ENCODE results near the gene TRIM23.
A peak's percentile ranks its signal among the peaks of the same experiment; 100 is the strongest.
"Not testable (repeated sequence)": the region's sequence is repeated elsewhere in the genome, so short reads cannot be mapped to it uniquely, and the experiment has no call there.

Gene TRIM23

DNA sequence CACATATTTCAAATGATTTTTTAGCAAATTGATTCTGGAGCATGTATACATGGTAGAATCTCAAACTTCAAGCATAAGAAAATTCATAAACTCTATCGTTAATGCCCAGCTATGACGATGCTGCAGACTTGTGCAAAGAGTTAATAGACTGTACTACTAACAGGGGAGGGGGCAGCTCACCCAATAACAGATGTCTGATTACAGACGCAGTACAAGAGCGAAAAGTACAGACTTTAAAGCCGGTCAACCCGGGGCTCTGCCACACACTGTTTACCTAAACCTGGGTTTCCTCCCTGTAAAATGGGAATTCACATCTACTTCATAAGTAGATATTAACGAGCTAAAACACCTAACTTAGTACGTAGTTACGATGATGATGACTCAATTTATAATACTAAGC lies 651 bp downstream of the TRIM23 start:
- no peak for ATAC-seq (replicated peaks; ENCODE audit: extremely low read depth, poor library complexity, severe bottlenecking)
- no peak for DNase-seq (ENCODE audit: low spot score in 2 of 2)
- Mint-ChIP-seq H3K27ac (ENCODE audit: low read depth) (peak overlapping the region; percentile 99), H3K36me3 (ENCODE audit: insufficient read depth) (peaks cover 33% of the 10 kb centered on the region), H3K9me3 (no peaks in the 10 kb centered on the region), H3K4me3 (peak overlapping the region; percentile 98), H3K4me1 (peaks cover 30% of the 10 kb centered on the region), H3K27me3 (no peaks in the 10 kb centered on the region)

DNA sequence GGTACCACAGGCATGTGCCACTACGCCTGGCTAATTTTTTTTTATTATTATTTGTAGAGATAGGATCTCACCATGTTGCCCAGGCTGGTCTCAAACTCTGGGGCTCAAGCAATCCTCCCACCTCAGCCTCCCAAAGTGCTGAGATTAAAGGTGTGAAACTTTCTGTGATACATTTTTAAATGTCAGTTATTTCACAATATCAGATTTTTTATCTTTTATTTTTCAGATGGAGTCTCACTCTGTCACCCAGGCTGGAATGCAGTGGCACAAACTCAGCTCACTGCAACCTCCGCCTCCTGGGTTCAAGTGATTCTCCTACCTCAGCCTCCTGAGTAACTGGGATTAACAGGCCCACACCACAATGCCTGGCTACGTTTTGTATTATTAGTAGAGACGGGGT lies 2.2 kb downstream of the TRIM23 start:
- peak overlapping the region; percentile 98 for H3K4me3 Mint-ChIP-seq
- not testable (repeated sequence) for ATAC-seq (replicated peaks; ENCODE audit: extremely low read depth, poor library complexity, severe bottlenecking); H3K9me3 Mint-ChIP-seq; H3K27me3 Mint-ChIP-seq; H3K27ac Mint-ChIP-seq (ENCODE audit: low read depth); DNase-seq (ENCODE audit: low spot score in 2 of 2)
- peaks cover 35% of the 10 kb centered on the region for H3K4me1 Mint-ChIP-seq
- H3K36me3 Mint-ChIP-seq (ENCODE audit: insufficient read depth) = peaks cover 27% of the 10 kb centered on the region

DNA sequence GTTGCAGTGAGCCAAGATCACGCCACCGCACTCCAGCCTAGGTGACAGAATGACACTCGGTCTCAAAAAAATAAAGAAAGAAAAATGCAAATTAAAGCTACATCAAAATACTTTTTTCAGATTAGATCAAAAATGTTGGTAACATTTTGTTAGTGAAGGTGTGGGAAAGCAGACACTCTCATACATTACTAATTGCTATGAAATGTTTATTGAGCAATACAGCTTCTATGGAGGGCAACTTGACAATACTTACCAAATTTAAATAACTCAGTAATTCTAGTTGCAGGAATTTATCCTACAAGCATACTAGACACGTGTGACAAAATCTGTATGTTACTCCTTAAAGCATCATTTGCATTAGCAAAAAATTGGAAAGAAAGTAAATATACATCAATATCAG lies 4.1 kb downstream of the TRIM23 start:
- no peak for DNase-seq (ENCODE audit: low spot score in 2 of 2)
- H3K27ac Mint-ChIP-seq (ENCODE audit: low read depth) = no peak overlapping the region
- H3K27me3 Mint-ChIP-seq = no peaks in the 10 kb centered on the region
- peaks cover 36% of the 10 kb centered on the region for H3K4me1 Mint-ChIP-seq
- peaks cover 26% of the 10 kb centered on the region for H3K36me3 Mint-ChIP-seq (ENCODE audit: insufficient read depth)
- no peak for ATAC-seq (replicated peaks; ENCODE audit: extremely low read depth, poor library complexity, severe bottlenecking)
- no peaks in the 10 kb centered on the region for H3K9me3 Mint-ChIP-seq
- H3K4me3 Mint-ChIP-seq = no peak overlapping the region

DNA sequence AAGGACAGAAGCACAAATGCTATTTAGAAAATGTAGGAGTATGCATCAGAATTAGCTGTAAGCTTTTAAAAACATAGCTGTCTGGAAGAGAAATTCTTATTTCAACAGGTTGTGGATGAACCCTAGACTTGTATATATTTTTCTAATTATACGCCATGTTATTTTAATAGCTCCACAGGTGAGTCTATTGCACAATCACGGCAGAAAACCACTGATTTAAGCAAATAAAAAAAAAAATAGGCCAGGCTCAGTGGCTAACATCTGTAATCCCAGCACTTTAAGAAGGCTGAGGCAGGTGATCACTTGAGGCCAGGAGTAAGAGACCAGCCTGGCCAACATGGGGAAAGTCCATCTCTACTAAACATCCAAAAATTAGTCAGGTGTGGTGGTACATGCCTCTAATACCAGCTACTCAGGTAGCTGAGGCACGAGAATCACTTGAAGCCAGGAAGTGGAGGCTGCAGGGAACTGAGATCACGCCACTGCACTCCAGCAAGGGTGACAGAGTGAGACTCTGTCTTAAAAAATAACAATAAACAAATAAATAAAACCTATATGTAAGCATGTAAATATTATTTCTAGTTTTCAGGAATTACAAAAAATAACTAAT lies 11.7 kb downstream of the TRIM23 start:
- DNase-seq (ENCODE audit: low spot score in 2 of 2) (no peak), ATAC-seq (replicated peaks; ENCODE audit: extremely low read depth, poor library complexity, severe bottlenecking) (no peak)
- Mint-ChIP-seq H3K9me3 (no peaks in the 10 kb centered on the region), H3K27me3 (no peaks in the 10 kb centered on the region), H3K4me3 (no peak overlapping the region), H3K27ac (ENCODE audit: low read depth) (no peak overlapping the region), H3K36me3 (ENCODE audit: insufficient read depth) (peaks cover 57% of the 10 kb centered on the region), H3K4me1 (peaks cover 16% of the 10 kb centered on the region)

DNA sequence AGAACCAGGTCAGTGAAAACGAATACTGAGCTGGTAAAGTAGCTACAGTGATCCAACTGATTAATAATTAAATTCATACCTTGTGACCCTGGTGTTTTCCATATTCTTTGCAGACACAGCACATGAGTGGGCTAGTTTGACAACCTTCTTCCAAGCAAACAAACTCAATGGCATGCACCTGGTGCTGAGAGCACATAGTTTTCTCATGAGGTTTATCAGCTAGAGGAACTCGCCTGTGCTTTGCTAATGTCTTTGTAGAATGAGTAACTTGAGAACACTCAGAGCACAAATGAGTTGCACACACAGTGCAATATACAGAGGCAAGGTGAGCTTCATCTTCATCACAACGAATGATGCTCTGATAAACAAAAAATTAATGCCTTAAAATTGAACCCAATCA lies 12.6 kb downstream of the TRIM23 start:
- Mint-ChIP-seq H3K4me1 (peaks cover 16% of the 10 kb centered on the region), H3K9me3 (no peaks in the 10 kb centered on the region), H3K27ac (ENCODE audit: low read depth) (no peak overlapping the region), H3K27me3 (no peaks in the 10 kb centered on the region), H3K4me3 (no peak overlapping the region), H3K36me3 (ENCODE audit: insufficient read depth) (peaks cover 66% of the 10 kb centered on the region)
- no peak for ATAC-seq (replicated peaks; ENCODE audit: extremely low read depth, poor library complexity, severe bottlenecking)
- DNase-seq (ENCODE audit: low spot score in 2 of 2) = no peak

DNA sequence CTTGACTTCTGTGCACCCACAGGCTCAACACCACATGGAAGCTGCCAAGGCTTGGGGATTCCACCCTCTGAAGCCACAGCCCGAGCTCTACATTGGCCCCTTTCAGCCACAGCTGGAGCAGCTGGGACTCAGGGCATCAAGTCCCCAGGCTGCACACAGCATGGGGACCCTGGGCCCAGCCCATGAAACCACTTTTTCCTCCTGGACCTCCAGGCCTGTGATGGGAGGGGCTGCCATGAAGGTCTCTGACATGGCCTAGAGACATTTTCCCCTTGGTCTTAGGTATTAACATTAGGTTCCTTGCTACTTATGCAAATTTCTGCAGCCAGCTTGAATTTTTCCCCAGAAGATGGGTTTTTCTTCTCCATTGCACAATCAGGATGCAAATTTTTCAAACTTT lies 22.4 kb downstream of the TRIM23 start:
- not testable (repeated sequence) for H3K9me3 Mint-ChIP-seq; H3K27ac Mint-ChIP-seq (ENCODE audit: low read depth); ATAC-seq (replicated peaks; ENCODE audit: extremely low read depth, poor library complexity, severe bottlenecking); H3K27me3 Mint-ChIP-seq; H3K4me3 Mint-ChIP-seq; DNase-seq (ENCODE audit: low spot score in 2 of 2)
- Mint-ChIP-seq H3K4me1 (peaks cover 19% of the 10 kb centered on the region), H3K36me3 (ENCODE audit: insufficient read depth) (peaks cover 64% of the 10 kb centered on the region)

DNA sequence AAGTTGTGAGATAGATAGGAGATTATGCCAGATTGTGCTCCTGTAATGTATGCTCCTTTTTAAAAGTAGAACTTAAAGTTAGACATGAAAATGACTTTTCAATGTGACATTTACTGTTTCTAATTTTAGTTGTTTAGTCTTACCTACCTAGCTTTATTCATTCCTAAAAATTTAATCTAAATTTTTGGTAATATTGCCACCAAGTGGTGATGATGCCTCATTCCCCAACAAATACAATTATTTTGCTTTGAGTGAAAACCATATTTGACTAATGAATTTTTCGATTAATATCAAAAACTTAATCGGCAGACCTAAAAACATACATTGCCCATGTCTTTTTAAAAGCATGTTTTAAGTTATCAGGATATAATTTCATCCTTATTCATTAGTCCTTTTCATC lies 35.4 kb downstream of the TRIM23 start:
- Mint-ChIP-seq H3K4me1 (no peaks in the 10 kb centered on the region), H3K9me3 (no peaks in the 10 kb centered on the region), H3K27ac (ENCODE audit: low read depth) (no peak overlapping the region), H3K4me3 (no peak overlapping the region), H3K36me3 (ENCODE audit: insufficient read depth) (peaks cover 45% of the 10 kb centered on the region), H3K27me3 (no peaks in the 10 kb centered on the region)
- no peak for ATAC-seq (replicated peaks; ENCODE audit: extremely low read depth, poor library complexity, severe bottlenecking)
- DNase-seq (ENCODE audit: low spot score in 2 of 2) = no peak

DNA sequence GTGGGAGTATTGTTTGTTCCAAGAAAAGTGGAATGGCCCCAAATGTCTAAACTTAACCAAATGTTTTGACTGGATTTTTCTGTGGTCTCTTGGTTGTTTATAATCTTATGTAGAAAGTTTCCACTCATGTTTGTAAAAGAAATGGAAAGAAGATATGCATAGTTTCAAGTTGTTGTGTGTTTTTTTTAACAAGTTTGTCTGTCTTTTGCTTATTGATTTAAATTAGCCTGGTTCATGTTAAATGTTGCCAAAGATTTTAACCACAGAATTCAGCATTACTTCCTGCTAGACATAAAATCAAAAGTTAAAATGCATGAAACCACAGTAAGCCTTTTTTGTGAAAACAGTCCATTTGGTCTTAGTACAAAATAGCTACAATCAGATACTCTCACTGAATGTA lies 47.0 kb downstream of the TRIM23 start:
- ATAC-seq (replicated peaks; ENCODE audit: extremely low read depth, poor library complexity, severe bottlenecking) (no peak), DNase-seq (ENCODE audit: low spot score in 2 of 2) (no peak)
- Mint-ChIP-seq H3K27ac (ENCODE audit: low read depth) (no peak overlapping the region), H3K36me3 (ENCODE audit: insufficient read depth) (peaks cover 47% of the 10 kb centered on the region), H3K4me3 (no peak overlapping the region), H3K4me1 (peaks cover 26% of the 10 kb centered on the region), H3K9me3 (no peaks in the 10 kb centered on the region), H3K27me3 (no peaks in the 10 kb centered on the region)

DNA sequence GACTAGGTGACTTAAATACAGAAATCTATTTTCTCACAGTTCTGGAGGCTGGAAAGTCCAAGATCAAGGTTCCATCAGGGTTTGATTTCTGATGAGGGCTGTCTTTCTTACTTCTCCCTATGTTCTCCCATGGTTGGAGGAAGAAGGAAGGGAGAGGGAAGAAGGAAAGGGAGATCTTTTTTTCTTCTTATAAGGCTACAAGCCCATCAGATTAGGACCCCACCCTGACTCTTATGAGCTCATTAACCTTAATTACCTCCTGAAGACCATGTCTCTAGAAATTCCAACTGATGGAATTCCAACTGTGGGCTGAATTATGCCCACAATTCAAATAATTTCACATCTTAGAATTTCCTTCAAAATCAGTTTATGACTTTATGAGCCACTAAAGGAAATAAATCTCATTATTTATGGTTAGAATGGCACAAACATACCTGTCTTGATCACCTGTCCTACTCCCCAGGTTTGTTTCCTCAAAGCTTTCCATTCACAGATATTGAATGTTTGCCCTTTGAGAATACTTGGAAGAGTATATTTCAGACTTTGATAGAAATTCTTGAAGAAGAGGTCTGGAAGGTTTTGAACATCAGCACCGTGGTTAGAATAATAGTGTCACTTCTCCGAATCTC lies 53.4 kb downstream of the TRIM23 start:
- no peaks in the 10 kb centered on the region for H3K27me3 Mint-ChIP-seq

DNA sequence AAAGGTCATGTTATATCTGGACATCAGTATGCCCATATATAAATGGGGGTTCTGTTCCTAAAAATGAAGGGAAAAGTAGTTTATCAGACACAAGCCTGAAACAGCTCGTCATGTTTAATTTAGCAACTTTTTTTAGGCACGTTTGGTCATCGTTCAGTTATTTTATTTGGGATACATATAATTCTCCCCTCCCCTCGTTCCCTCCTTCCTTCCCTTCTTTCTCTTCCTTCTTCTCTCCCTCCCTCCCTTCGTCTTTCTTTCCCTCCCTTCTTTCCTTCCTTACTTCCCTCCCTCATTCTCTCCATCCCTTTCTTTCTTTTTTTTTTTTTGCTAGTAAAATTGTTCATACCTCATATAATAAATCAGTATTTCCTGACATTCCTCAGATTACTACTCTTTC lies 57.6 kb downstream of the TRIM23 start:
- no peaks in the 10 kb centered on the region for H3K27me3 Mint-ChIP-seq
- ATAC-seq (replicated peaks; ENCODE audit: extremely low read depth, poor library complexity, severe bottlenecking) (no peak), DNase-seq (ENCODE audit: low spot score in 2 of 2) (no peak)
- H3K36me3 Mint-ChIP-seq (ENCODE audit: insufficient read depth) = peaks cover 28% of the 10 kb centered on the region
- H3K27ac Mint-ChIP-seq (ENCODE audit: low read depth) = no peak overlapping the region
- no peak overlapping the region for H3K4me3 Mint-ChIP-seq
- H3K4me1 Mint-ChIP-seq = peaks cover 47% of the 10 kb centered on the region
- H3K9me3 Mint-ChIP-seq = no peaks in the 10 kb centered on the region

More for the DNA sequence above, 53.4 kb downstream of the TRIM23 start:
- Mint-ChIP-seq H3K4me3 (no peak overlapping the region), H3K36me3 (ENCODE audit: insufficient read depth) (peaks cover 34% of the 10 kb centered on the region), H3K9me3 (no peaks in the 10 kb centered on the region), H3K4me1 (peaks cover 34% of the 10 kb centered on the region), H3K27ac (ENCODE audit: low read depth) (no peak overlapping the region)
- DNase-seq (ENCODE audit: low spot score in 2 of 2) (no peak), ATAC-seq (replicated peaks; ENCODE audit: extremely low read depth, poor library complexity, severe bottlenecking) (no peak)

DNA sequence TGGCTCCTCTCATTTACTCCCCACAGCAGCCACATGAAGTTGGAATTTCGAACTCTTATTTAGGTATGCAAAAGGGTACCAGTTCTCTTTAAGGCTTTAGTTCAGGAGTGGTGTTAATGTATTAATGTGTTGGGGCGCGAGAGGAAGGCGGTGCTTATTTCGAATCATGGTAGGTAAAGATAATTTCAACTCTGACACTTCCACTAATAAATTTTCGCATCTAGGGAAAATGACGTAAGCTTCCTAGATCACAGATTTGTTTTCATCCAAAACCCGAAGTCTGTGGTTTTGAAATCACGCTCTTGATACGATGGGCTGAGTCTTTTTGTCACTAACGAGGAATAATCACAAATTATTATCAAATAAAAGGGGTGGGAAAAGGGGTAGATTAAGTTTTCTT lies 60.4 kb downstream of the TRIM23 start:
- Mint-ChIP-seq H3K36me3 (ENCODE audit: insufficient read depth) (peaks cover 21% of the 10 kb centered on the region), H3K9me3 (no peaks in the 10 kb centered on the region), H3K4me3 (peak overlapping the region; percentile 98), H3K27ac (ENCODE audit: low read depth) (peak overlapping the region; percentile 100), H3K4me1 (peaks cover 47% of the 10 kb centered on the region), H3K27me3 (no peaks in the 10 kb centered on the region)
- DNase-seq (ENCODE audit: low spot score in 2 of 2) = no peak
- no peak for ATAC-seq (replicated peaks; ENCODE audit: extremely low read depth, poor library complexity, severe bottlenecking)

DNA sequence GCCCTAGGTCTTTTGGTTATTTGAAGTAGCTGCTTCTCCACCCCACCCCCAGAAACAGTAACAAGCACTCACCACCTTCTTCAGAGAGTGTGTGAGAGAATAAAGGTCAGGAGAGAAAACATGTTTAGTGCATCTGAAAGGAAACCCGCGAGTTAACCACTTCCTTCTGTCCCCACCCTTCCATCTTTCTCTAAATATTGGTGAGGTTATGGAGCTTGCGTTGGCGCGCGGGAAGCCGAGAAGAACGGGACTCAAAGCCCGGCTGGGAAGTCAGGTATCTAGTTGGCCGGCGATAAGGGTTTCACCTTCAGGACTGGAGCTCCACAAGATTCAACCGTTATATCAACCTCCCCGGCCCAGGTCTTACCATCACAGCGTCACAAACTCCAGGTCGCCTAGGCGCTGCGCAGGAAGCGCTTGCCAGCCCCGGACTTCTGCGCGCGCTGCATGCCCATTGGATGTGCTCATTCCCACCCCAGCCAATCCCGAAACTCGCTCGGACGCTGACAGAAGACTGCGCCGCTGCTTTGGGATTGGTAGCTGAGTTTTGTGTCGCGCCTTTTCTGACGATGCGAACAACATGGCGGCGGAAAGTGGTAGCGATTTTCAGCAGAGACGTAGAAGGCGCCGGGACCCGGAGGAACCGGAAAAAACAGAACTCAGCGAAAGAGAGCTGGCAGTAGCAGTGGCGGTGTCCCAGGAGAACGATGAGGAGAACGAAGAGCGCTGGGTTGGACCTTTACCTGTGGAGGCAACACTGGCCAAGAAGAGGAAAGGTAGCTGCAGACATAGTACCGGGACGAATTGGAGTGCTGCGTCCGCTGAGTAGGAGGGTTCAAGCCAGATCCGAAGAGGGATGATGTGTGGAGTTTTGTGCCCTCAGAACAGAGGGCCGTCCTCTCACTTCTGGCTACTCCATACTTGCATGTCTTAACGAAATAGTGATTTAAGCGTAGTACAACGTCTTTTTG lies 61.1 kb downstream of the TRIM23 start, which contains the start of the genes CENPK and PPWD1:
Gene CENPK, minus strand, starts transcription at position 438 of the 971 bp plus-strand sequence. CDS start 8,261 bp downstream, outside the sequence.
Gene PPWD1, plus strand, starts transcription at position 566 of the 971 bp plus-strand sequence. Its CDS starts 15 bp downstream, at position 581.
- peaks cover 23% of the 10 kb centered on the region for H3K36me3 Mint-ChIP-seq (ENCODE audit: insufficient read depth)
- no peaks in the 10 kb centered on the region for H3K27me3 Mint-ChIP-seq
- peak; percentile 99 for ATAC-seq (replicated peaks; ENCODE audit: extremely low read depth, poor library complexity, severe bottlenecking)
- H3K4me1 Mint-ChIP-seq = peaks cover 42% of the 10 kb centered on the region
- peak; percentile 87 to 91 for DNase-seq (ENCODE audit: low spot score in 2 of 2)
- peak within 1 kb of the TSS; percentile 98 for H3K4me3 Mint-ChIP-seq
- no peaks in the 10 kb centered on the region for H3K9me3 Mint-ChIP-seq
- H3K27ac Mint-ChIP-seq (ENCODE audit: low read depth) = peak within 1 kb of the TSS; percentile 100

Data from central memory CD8-positive, alpha-beta T cell (primary cell).